ENCODE data around the gene ADM5. TPM values are rescaled to one million over a fixed set of nuclear protein-coding genes. Genes with fewer than 3 reads are reported as not detected.

The ADM5 gene
- total RNA-seq, 1 experiment from 2014 or later, result 13.5 TPM

- H3K27me3 Mint-ChIP-seq (ENCODE audit: low read depth), result peaks cover 13% of the 10 kb centered on the region
Measured at GRCh38 chr19:49642492-49643035, 46.8 kb upstream of the ADM5 start.

More at GRCh38 chr19:49642492-49643035, 46.8 kb upstream of the ADM5 start:
- Histone ChIP-seq H3K27me3 (ENCODE audit: insufficient read depth, low read length) (no peaks in the 10 kb centered on the region), H3K23ac (ENCODE audit: insufficient read length, low read depth, low read length) (no peak overlapping the region), H3K18ac (ENCODE audit: insufficient read length, low read depth, low read length) (no peak overlapping the region), H4K8ac (replicated peaks; ENCODE audit: insufficient read length, low read depth, low read length) (no peak overlapping the region), H2BK120ac (ENCODE audit: low read depth, low read length, poor library complexity, severe bottlenecking) (no peak overlapping the region), H3T11ph (ENCODE audit: low read length) (no peak overlapping the region), H2BK20ac (ENCODE audit: low read depth, low read length, poor library complexity, severe bottlenecking) (no peak overlapping the region), H2BK12ac (ENCODE audit: insufficient read length, low read depth, low read length) (no peak overlapping the region), H3K56ac (ENCODE audit: insufficient read length, low read depth, low read length) (no peak overlapping the region), H3K4me2 (ENCODE audit: insufficient read depth, insufficient read length, low read length) (peak overlapping the region; percentile 94), H3K4me1 (ENCODE audit: insufficient read depth, low read length) (no peaks in the 10 kb centered on the region; the same call in 1 of the 2 replicates), H2AFZ (ENCODE audit: low read length) (no peak overlapping the region), H4K20me1 (ENCODE audit: control insufficient read depth, insufficient read depth, insufficient read length) (no peaks in the 10 kb centered on the region), H3K23me2 (ENCODE audit: insufficient read length, low read depth, low read length, poor library complexity, severe bottlenecking) (peaks cover 20% of the 10 kb centered on the region), H2BK15ac (ENCODE audit: low read depth, low read length) (no peak overlapping the region), H2BK5ac (ENCODE audit: insufficient read length, low read length) (no peak overlapping the region), H3K14ac (ENCODE audit: insufficient read depth, low read length) (peak overlapping the region; percentile 89), H3K4ac (ENCODE audit: low read depth, low read length) (no peak overlapping the region), H3K27ac (ENCODE audit: insufficient read length, low read depth, low read length) (no peak overlapping the region), H3K79me1 (ENCODE audit: insufficient read depth, low read depth, low read length, poor library complexity, severe bottlenecking) (peaks cover 13% of the 10 kb centered on the region), H3K9ac (ENCODE audit: extremely low read depth, insufficient read length, low read length) (peak overlapping the region; percentile 98), H2AK5ac (ENCODE audit: insufficient read length, low read length) (no peak overlapping the region), H3K9me3 (ENCODE audit: control insufficient read depth, low read depth, low read length) (no peaks in the 10 kb centered on the region), H4K5ac (ENCODE audit: insufficient read length, low read depth, low read length) (no peak overlapping the region), H3K79me2 (ENCODE audit: insufficient read depth, low read length) (peaks cover 9% of the 10 kb centered on the region), H4K91ac (ENCODE audit: insufficient read length, low read depth, low read length) (no peak overlapping the region)
- Mint-ChIP-seq H3K9me3 (no peaks in the 10 kb centered on the region; a peak in 1 of 5 replicates), H3K4me1 (peaks cover 47 to 59% of the 10 kb centered on the region in 2 experiments), H3K27ac (peak overlapping the region; percentile 96 to 97 (median 97)), H3K36me3 (ENCODE audit: insufficient read depth in 1 of 3, low read depth in 3 of 3) (peaks cover 21 to 39% (median 28%) of the 10 kb centered on the region in 3 experiments), H3K4me3 (peak overlapping the region; percentile 94 to 99)
- WGBS (ENCODE audit: extremely low coverage, insufficient read length, low lambda C conversion rate), result no CpG with 5 or more reads among the region's 5 CpGs
- TF ChIP-seq, protein P1, sequence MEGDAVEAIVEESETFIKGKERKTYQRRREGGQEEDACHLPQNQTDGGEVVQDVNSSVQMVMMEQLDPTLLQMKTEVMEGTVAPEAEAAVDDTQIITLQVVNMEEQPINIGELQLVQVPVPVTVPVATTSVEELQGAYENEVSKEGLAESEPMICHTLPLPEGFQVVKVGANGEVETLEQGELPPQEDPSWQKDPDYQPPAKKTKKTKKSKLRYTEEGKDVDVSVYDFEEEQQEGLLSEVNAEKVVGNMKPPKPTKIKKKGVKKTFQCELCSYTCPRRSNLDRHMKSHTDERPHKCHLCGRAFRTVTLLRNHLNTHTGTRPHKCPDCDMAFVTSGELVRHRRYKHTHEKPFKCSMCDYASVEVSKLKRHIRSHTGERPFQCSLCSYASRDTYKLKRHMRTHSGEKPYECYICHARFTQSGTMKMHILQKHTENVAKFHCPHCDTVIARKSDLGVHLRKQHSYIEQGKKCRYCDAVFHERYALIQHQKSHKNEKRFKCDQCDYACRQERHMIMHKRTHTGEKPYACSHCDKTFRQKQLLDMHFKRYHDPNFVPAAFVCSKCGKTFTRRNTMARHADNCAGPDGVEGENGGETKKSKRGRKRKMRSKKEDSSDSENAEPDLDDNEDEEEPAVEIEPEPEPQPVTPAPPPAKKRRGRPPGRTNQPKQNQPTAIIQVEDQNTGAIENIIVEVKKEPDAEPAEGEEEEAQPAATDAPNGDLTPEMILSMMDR (conservative IDR thresholded peaks at IDR 0.05), result 0 out of 3 replicates have a peak, but pooled peaks have one; percentile 17
- DNase-seq, result no peak

Measured in H9 (cell line).